Measurements from ENCODE around the gene IL17B. TPM values are rescaled to one million over a fixed set of nuclear protein-coding genes. Genes with fewer than 3 reads are reported as not detected.

The IL17B gene
- total RNA-seq, 2 donors from 2014 or later: not detected

DNA sequence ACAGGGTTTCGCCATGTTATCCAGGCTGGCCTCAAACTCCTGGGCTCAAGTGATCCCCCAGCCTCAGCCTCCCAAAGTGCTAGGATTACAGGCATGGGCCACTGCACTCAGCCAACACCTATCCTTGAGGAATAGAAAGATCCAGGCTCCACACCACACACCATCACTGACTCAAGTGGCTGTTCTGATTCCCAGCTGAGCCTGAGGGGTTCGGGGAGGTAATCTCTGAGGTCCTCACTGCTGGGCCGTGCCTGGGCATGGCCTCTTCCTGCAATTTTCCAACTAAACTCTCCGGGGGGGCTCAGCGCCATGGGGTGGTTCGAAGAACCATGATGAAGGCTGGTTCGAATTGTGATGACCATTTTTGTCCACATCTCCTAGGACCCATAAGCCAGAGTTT lies 31.0 kb upstream of the IL17B start:
- Mint-ChIP-seq H3K4me1 (ENCODE audit: low read depth in 2 of 2) (no peaks in the 10 kb centered on the region), H3K9me3 (no peaks in the 10 kb centered on the region), H3K36me3 (no peaks in the 10 kb centered on the region), H3K27ac (no peak overlapping the region), H3K27me3 (peaks cover 0 to 7% of the 10 kb centered on the region in 2 donors), H3K4me3 (no peak overlapping the region)
- DNase-seq (ENCODE audit: low spot score) (no peak), ATAC-seq (no peak)

DNA sequence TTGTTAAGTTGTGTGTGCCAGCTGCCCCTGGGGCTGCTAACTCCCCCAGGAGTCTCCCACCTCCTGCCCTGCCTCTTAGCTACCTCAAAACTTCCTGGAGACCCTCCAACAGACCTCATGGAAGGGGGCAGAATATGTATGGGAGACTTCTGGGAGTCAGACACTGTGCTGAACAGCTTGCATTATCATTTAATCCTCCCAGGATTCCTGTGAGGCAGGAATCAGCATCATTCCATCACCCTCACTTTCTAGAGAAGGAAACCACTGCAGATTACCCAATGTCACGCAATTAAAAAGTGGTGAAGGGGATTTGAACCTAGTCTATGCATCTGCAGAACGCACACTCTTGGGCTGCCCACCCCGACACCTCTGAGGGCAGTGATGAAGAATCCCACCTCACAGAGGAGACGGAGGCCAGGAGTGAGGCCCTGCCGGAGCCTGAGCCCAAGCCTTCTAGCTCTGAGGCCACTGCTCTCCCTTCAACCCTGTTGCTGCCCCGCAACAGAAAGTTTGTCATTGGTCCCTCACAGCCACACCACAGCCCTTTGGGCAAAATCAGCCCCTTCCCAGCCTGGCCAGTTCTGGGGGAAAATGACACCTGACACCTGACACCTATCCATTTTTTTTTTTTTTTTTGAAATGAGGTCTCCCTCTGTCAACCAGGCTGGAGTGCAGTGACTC lies 30.3 kb upstream of the IL17B start:
- Mint-ChIP-seq H3K4me3 (no peak overlapping the region), H3K27me3 (peaks cover 0 to 7% of the 10 kb centered on the region in 2 donors), H3K36me3 (no peaks in the 10 kb centered on the region), H3K4me1 (ENCODE audit: low read depth in 2 of 2) (no peaks in the 10 kb centered on the region), H3K9me3 (no peaks in the 10 kb centered on the region), H3K27ac (no peak overlapping the region)
- ATAC-seq: no peak
- peak; percentile 48 for DNase-seq (ENCODE audit: low spot score)

DNA sequence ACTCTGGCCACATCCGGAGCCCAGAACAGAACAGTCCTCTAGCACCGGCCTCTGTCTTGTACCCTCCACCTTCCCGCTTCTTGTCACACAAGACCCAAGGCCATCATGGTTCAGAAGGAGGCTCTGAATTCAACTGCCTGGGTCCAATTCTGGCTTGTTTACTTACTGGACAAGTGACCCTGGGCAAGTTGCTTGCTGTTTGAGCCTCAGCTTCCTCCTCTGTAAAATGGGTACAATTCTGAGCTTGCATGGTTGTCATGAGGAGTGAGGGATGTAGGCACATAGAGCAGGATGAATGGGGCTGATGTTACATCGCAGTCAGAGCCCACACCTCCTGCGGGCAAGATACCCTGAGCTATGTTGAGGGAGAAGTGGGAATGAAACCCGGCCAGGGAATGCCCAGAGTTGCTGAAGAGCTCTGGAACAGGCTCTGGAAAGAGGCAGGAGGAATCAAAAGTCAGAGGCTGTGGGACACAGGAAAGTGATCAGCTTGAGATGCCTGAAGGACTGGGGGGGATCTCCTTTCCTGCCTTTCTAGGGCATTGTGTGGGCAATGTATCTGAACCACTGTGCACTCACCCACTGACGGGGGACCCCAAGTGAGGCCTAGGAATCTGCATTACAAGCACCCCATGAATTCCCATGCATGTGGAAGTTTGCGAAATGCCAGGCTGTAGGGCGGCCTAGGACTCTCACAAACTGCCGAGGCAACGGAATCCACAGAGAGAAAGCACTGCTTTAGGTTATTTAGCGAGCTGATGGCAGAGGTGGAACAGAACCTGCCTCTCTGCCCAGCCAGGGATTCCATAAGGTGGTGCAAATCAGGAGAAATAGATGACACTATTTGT lies 29.4 kb upstream of the IL17B start:
- ATAC-seq (no peak), DNase-seq (ENCODE audit: low spot score) (no peak)
- Mint-ChIP-seq H3K4me3 (no peak overlapping the region), H3K4me1 (ENCODE audit: low read depth in 2 of 2) (no peaks in the 10 kb centered on the region), H3K27ac (no peak overlapping the region), H3K27me3 (peaks cover 0 to 7% of the 10 kb centered on the region in 2 donors), H3K36me3 (no peaks in the 10 kb centered on the region), H3K9me3 (no peaks in the 10 kb centered on the region)

DNA sequence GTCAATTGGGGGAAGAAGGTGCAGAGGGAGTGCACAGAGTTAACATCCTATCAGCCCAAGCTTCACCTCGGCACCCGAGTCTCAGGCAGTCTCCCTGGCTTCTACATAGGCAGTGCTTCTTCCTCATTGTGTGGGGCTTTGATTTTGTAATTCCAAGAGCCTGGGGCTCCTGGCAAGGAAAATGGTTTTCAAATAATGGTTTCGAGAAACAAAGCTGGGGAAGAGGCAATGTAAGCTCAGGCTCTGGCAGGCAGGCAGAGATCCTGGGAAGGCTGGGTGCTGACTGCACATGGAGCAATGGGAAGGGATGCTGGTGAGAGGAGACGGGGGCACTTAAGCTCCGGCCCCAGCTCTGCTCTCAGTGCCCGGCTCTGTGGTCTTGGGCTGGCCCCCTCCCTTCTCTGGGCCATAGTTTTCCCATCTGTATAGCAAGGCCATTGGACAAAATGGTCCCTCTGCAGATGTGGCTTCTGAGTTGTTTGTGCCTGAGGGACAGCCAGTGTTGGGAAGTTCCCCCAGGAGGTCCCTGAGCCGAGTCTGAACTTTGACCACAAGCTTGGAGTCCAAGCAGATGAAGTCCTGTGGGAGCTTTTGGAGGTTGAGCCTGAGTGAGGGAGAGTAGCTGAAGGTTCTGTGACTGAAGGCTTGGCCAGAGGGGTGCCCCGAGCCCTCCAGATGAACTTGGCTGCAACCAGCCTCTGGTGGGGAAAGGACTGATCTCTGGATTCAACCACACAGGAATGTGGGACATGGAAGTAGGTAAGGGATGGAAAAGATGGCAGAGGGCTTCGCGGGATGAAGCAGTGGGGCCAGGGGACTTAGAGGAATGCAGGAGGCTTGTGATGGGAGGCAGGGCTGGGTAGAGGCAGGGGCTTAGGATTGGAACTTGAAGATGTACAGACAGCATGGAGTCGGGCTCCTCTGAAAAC lies 28.5 kb upstream of the IL17B start:
- DNase-seq (ENCODE audit: low spot score) (peak; percentile 47), ATAC-seq (no peak)
- no peaks in the 10 kb centered on the region for H3K36me3 Mint-ChIP-seq
- no peak overlapping the region for H3K27ac Mint-ChIP-seq
- no peaks in the 10 kb centered on the region for H3K4me1 Mint-ChIP-seq (ENCODE audit: low read depth in 2 of 2)
- H3K4me3 Mint-ChIP-seq: no peak overlapping the region
- no peaks in the 10 kb centered on the region for H3K9me3 Mint-ChIP-seq
- peaks cover 0 to 7% of the 10 kb centered on the region in 2 donors for H3K27me3 Mint-ChIP-seq

DNA sequence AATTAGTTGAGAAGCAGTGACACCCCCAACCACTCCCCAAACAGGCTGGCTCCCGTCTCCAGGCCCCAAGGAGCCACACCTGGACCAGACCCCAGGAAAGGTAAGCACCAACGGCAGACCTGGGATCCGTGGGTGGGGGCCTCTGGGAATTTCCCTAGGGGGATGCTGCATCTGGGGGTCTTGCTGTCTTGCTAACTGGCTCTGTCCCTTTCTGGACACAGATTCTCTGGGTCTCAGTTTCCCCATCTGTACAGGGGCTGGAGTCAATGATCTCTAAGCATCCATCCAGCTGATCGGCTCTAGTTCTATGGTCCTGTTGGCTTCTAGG lies 27.9 kb upstream of the IL17B start:
- no peaks in the 10 kb centered on the region for H3K9me3 Mint-ChIP-seq
- ATAC-seq (no peak), DNase-seq (ENCODE audit: low spot score) (peak; percentile 45)
- peaks cover 0 to 7% of the 10 kb centered on the region in 2 donors for H3K27me3 Mint-ChIP-seq
- no peak overlapping the region for H3K27ac Mint-ChIP-seq
- H3K4me1 Mint-ChIP-seq (ENCODE audit: low read depth in 2 of 2): no peaks in the 10 kb centered on the region
- no peak overlapping the region for H3K4me3 Mint-ChIP-seq
- no peaks in the 10 kb centered on the region for H3K36me3 Mint-ChIP-seq

DNA sequence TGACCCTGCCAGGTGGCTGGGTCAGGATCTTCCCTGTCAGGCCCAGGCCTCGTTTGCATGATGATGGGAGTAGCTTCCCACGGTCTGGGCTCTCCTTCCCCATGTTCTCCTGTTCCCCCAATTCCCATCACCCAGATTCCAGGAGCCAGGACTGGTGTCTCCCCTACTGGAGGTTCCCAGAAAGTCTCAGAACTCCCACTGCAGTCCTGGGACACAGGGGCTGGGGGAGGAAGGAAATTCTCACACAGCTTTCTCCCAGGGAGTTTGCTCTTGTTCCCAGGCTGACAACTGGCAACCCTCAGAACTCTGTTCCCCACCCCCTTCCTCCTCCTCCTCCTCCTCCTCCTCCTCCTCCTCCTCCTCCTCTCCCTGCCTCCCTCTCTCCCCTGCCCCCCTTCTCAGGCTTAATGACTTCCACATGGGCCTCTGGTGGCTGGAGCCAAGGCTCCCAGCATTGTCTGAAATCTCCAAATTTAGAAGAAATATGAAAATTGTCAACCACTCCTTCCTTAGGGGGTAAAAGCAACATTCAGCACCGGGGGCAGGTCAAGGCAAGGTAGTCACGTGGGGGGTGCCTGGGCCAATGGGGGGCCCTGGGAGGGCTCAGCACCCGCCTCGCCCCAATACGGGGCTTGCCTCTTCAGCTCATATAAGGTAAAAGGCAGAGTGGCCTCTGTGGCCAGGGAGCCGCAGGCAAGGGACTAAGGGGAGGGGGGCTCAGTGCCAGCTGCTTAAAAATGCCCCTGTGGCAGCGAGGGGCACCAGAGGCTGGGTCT lies 27.3 kb upstream of the IL17B start:
- Mint-ChIP-seq H3K27ac (no peak overlapping the region), H3K4me3 (no peak overlapping the region), H3K36me3 (no peaks in the 10 kb centered on the region), H3K9me3 (no peaks in the 10 kb centered on the region), H3K27me3 (peaks cover 0 to 7% of the 10 kb centered on the region in 2 donors), H3K4me1 (ENCODE audit: low read depth in 2 of 2) (no peaks in the 10 kb centered on the region)
- DNase-seq (ENCODE audit: low spot score) (no peak), ATAC-seq (no peak)

DNA sequence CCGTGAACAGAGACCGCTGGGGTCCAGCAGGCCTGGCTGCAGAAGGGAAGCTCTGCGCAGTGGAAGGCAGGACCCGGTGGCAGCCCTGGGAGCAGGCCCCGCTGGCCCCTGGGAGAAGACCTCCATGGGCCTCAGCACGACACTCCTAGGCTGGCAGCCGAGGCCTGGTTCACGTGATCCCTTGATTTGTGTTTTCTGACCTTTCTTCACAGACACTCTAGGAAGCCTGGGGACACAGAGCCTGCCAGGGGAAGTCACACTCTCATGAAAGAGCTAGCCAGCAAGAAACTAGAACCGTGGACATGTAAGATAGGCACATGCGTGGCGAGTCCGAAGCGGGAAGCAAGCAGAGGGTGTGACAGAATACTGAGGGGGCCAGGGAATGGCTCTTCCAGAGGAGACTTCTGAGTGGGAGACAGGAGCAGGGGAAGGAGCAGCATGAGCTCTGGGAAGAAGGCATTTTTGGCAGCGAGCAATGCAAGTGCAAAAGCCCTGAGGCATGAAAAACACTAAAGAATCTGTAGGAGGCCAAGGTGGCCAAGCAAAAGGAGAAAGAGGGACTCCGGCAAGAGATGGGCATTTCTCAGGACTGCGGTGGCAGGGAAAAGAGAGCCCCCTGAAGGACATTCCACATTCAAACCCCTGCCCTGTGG lies 26.6 kb upstream of the IL17B start:
- Mint-ChIP-seq H3K4me1 (ENCODE audit: low read depth in 2 of 2) (no peaks in the 10 kb centered on the region), H3K27ac (no peak overlapping the region), H3K36me3 (no peaks in the 10 kb centered on the region), H3K27me3 (peaks cover 4 to 7% of the 10 kb centered on the region in 2 donors), H3K4me3 (no peak overlapping the region), H3K9me3 (no peaks in the 10 kb centered on the region)
- ATAC-seq (no peak), DNase-seq (ENCODE audit: low spot score) (peak; percentile 54)

DNA sequence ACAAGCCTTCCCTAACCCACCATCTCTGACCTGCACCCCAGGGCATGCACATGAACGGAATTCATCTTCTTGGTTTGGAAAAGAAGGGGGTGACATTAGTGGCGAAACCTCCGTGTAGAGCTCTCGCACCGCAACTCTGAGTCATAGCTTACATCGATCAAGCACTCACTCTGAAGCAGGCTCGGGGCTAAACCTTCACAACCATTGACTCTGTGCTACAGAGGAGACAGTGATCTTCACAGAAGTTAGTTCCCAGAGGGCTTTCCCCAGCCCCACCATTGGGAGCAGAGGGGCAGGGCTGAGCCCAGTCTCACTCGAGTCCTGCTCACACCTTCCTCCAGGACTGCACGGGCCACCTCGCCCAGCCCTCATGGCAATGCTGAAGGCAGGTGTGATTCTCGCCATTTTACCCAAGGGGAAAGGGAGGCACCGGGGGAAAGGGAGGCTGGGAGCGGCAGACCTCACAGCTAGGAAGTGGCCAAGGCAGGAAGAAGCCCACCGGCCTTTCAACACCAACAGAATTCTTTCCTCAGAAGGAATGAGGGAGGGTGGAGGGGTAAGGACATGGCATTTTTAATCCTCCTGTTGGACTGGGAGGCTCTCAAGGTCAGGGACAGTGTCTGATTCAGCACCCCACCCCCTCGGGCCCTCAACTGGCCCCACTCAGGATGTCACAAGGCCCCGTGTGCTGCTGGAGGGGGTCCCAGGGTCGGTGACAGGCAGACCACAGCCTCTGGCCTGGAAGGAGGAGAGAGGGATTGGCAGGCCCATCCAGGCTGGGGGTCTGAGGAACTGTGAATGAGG lies 25.9 kb upstream of the IL17B start:
- H3K27ac Mint-ChIP-seq: no peak overlapping the region
- no peaks in the 10 kb centered on the region for H3K36me3 Mint-ChIP-seq
- peak; percentile 25 to 43 for ATAC-seq
- peaks cover 4 to 7% of the 10 kb centered on the region in 2 donors for H3K27me3 Mint-ChIP-seq
- H3K4me1 Mint-ChIP-seq (ENCODE audit: low read depth in 2 of 2): no peaks in the 10 kb centered on the region
- DNase-seq (ENCODE audit: low spot score): peak; percentile 56
- H3K9me3 Mint-ChIP-seq: no peaks in the 10 kb centered on the region
- H3K4me3 Mint-ChIP-seq: no peak overlapping the region

DNA sequence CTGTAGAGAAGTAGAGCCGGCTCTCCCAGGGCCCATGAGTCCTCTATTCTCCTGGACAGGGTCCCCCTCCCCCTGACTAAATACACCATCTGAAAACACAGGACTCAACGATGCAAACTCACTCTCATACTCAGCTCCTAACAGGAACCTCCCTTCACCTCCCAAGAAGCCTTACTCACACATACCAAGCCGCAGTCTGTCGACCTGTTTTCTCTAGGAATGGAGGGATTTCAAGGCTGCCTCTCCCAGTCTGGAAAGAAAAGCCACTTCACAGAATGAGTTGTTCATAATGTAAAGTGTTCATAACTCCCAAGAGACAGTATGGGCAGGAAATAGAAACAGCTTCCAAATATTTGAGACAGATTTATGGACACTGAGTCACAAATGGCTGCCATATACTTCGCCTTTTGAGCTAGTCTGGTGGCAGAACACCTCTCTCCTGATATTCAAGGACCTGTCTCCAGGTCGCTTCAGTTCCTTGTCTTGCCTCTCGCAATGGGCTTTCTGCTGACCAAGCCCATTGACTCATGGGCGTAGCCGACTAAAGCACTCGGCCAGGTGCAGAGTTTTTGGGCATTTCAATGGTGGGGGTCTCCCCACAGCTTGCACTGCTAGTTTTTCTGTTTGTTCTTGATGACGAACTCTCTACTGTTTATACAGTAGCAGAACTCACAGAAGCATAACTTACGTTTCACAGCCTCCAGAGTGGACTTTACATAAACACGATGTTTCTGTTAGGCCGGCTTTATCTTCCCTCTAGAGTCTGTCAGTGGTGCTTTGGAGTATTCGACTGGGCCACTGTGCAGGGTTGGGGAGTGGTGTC lies 25.0 kb upstream of the IL17B start:
- Mint-ChIP-seq H3K27ac (no peak overlapping the region), H3K27me3 (peaks cover 4 to 7% of the 10 kb centered on the region in 2 donors), H3K4me3 (no peak overlapping the region), H3K36me3 (no peaks in the 10 kb centered on the region), H3K4me1 (ENCODE audit: low read depth in 2 of 2) (no peaks in the 10 kb centered on the region), H3K9me3 (no peaks in the 10 kb centered on the region)
- ATAC-seq (no peak), DNase-seq (ENCODE audit: low spot score) (no peak)

DNA sequence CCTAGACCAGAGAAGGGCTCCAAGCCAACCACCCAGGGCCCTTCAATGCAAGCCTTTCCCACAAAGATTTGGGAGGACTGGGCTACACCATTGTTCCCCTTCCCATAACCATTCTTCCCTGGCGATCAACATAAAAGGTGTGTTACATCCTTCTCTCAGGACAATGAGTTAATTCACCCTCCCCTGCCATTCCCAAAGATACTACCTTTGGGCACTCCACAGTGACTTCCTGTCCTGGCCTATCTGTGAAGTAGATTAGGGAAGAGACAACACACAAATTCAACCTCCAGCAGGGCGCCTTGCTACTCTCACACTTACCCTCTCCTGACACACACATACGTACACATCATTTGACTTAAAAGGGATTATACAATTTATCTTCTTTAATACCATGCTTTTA lies 23.2 kb upstream of the IL17B start:
- no peaks in the 10 kb centered on the region for H3K9me3 Mint-ChIP-seq
- DNase-seq (ENCODE audit: low spot score) (no peak), ATAC-seq (no peak)
- H3K36me3 Mint-ChIP-seq: no peaks in the 10 kb centered on the region
- H3K27me3 Mint-ChIP-seq: peaks cover 4 to 9% of the 10 kb centered on the region in 2 donors
- no peaks in the 10 kb centered on the region for H3K4me1 Mint-ChIP-seq (ENCODE audit: low read depth in 2 of 2)
- H3K4me3 Mint-ChIP-seq: no peak overlapping the region
- no peak overlapping the region for H3K27ac Mint-ChIP-seq

DNA sequence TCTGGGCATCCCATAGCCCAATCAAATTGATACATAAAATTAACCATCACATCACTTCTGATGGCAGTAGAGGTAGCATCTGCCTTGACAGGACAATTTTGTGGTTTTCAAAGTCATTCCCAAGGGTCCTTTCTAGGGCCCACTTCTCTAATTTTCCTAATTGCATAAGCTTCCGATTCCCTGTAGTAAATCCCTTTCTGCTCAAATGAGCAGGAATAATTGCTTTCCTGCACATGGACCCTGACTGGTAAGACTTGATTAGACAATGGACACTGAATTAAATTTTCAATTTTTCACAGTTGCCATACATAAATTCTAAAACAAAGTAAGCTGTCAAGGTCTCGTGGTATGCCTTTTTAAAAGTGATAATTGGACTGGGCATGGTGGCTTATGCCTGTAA lies 22.0 kb upstream of the IL17B start:
- H3K27me3 Mint-ChIP-seq: peaks cover 4 to 9% of the 10 kb centered on the region in 2 donors
- DNase-seq (ENCODE audit: low spot score): no peak
- H3K27ac Mint-ChIP-seq: no peak overlapping the region
- no peaks in the 10 kb centered on the region for H3K4me1 Mint-ChIP-seq (ENCODE audit: low read depth in 2 of 2)
- no peak for ATAC-seq
- no peak overlapping the region for H3K4me3 Mint-ChIP-seq
- H3K9me3 Mint-ChIP-seq: no peaks in the 10 kb centered on the region
- no peaks in the 10 kb centered on the region for H3K36me3 Mint-ChIP-seq

DNA sequence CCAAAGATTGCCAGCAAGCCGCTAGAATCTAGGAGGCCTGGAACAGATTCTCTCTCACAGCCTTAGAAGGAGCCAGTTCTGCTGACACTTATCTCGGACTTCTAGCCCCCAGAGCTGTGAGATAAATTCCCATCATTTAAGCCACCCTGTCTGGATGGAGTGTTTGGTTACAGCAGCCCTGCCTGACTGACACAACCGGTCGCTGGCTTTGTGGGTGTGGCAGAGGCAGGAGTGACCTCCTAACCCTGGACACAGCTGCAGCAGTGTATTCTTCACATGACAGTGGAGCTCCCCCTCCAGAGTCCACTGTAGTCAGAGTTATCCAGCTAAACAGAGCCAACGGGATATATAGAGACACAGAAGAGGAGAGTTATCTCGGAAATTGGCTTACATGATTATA lies 21.2 kb upstream of the IL17B start:
- H3K4me3 Mint-ChIP-seq: no peak overlapping the region
- H3K9me3 Mint-ChIP-seq: no peaks in the 10 kb centered on the region
- H3K4me1 Mint-ChIP-seq (ENCODE audit: low read depth in 2 of 2): no peaks in the 10 kb centered on the region
- H3K27me3 Mint-ChIP-seq: peaks cover 4 to 9% of the 10 kb centered on the region in 2 donors
- no peaks in the 10 kb centered on the region for H3K36me3 Mint-ChIP-seq
- ATAC-seq: no peak
- peak; percentile 20 for DNase-seq (ENCODE audit: low spot score)
- no peak overlapping the region for H3K27ac Mint-ChIP-seq
